Left lung (tissue), 10 donors: ENCODE results near the gene FAM83E. TPM values are rescaled to one million over a fixed set of nuclear protein-coding genes. Genes with fewer than 3 reads are reported as not detected.

ENCODE experiments used
- ATAC-seq: fragments of 200-7000 bp; cut with Tn5 transposase; one replicate; pipeline ENCODE4 v1.9.1; 2020; ENCODE audit warnings: moderate library complexity
- DNase-seq, 4 donors: peaks; one replicate each; pipeline ENCODE4 v3.0.0-alpha.2; 2013 to 2020
- H3K27ac ChIP-seq, 2 donors: fragments of 200-600 bp; sonication (generic) in 1 of 2; one replicate each; pipeline versions ENCODE4 v1.5.0 to v1.8.0; 2020 to 2021
- H3K27me3 ChIP-seq, 2 donors: fragments of 200-600 bp; sonication (generic) in 1 of 2; one replicate each; pipeline versions ENCODE4 v1.5.0 to v1.8.0; 2020 to 2021
- H3K36me3 ChIP-seq, 2 donors: fragments of 200-600 bp; sonication (generic) in 1 of 2; one replicate each; pipeline versions ENCODE4 v1.5.0 to v1.8.0; 2020 to 2021
- H3K4me1 ChIP-seq, 2 donors: fragments of 200-600 bp; one replicate each; pipeline ENCODE4 v1.8.0; 2021
- H3K4me3 ChIP-seq, 2 donors: fragments of 200-600 bp; sonication (generic) in 1 of 2; one replicate each; pipeline versions ENCODE4 v1.5.0 to v1.8.0; 2020 to 2021; ENCODE audit warnings: mild to moderate bottlenecking in 1 of 2
- H3K9me3 ChIP-seq, 2 donors: fragments of 200-600 bp; sonication (generic) in 1 of 2; one replicate each; pipeline versions ENCODE4 v1.5.0 to v1.8.0; 2020 to 2021
- intact Hi-C, 2 donors: fragments of 100-400 bp; cut with DNase I; formaldehyde crosslinking; loops; one replicate each; pipeline versions ENCODE4 v1.11.2 to v1.14.2; 2022
- polyA plus RNA-seq, 6 donors: library from polyadenylated mRNA; unstranded; fragments of 120-200 nt; gene quantifications; one replicate each; pipeline ENCODE4 v1.2.1, GENCODE V29; 2013; ENCODE audit not compliant: insufficient read length in 6 of 6
- total RNA-seq, 2 donors: library from RNA; stranded (reverse); fragmentation: NEBNext Ultra II Directional; extraction: Animal tissue kit (Norgen Biotek cat#: 25700); gene quantifications; one replicate each; pipeline ENCODE4 v1.2.1, GENCODE V29; 2021
- TF ChIP-seq, protein P1 (sequence below), 2 donors: fragments of 200-600 bp; sonication (generic) in 1 of 2; IDR thresholded peaks; one replicate each; pipeline versions ENCODE4 v1.5.0 to v1.8.0; 2021; ENCODE audit warnings: antibody characterized with exemption in 2 of 2
- donor health status: DM: no; HTN: yes; CAD: no.
- donor health status: DM: no; HTN: no; CAD: no.

The FAM83E gene
- total and polyA plus RNA-seq, 8 donors: 4.7 to 50.0 (median 8.5) TPM

- intact Hi-C loops: no loop called here
- Histone ChIP-seq H3K4me3 (no peak overlapping the region), H3K4me1 (peaks cover 2 to 13% of the 10 kb centered on the region in 2 donors), H3K9me3 (no peaks in the 10 kb centered on the region), H3K36me3 (peaks cover 0 to 25% of the 10 kb centered on the region in 2 donors), H3K27me3 (no peaks in the 10 kb centered on the region), H3K27ac (no peak overlapping the region)
- TF ChIP-seq, protein P1, sequence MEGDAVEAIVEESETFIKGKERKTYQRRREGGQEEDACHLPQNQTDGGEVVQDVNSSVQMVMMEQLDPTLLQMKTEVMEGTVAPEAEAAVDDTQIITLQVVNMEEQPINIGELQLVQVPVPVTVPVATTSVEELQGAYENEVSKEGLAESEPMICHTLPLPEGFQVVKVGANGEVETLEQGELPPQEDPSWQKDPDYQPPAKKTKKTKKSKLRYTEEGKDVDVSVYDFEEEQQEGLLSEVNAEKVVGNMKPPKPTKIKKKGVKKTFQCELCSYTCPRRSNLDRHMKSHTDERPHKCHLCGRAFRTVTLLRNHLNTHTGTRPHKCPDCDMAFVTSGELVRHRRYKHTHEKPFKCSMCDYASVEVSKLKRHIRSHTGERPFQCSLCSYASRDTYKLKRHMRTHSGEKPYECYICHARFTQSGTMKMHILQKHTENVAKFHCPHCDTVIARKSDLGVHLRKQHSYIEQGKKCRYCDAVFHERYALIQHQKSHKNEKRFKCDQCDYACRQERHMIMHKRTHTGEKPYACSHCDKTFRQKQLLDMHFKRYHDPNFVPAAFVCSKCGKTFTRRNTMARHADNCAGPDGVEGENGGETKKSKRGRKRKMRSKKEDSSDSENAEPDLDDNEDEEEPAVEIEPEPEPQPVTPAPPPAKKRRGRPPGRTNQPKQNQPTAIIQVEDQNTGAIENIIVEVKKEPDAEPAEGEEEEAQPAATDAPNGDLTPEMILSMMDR (IDR thresholded peaks at IDR 0.05): no peak
- no peak for DNase-seq
- no peak for ATAC-seq
Observed at GRCh38 chr19:48611872-48612271, 3.0 kb downstream of the FAM83E start.

- peaks cover 0 to 3% of the 10 kb centered on the region in 2 donors for H3K36me3 ChIP-seq
- H3K27me3 ChIP-seq: no peaks in the 10 kb centered on the region
- TF ChIP-seq, protein P1 (IDR thresholded peaks at IDR 0.05): no peak
- intact Hi-C loops: no loop called here
- ATAC-seq: no peak
- no peak overlapping the region for H3K27ac ChIP-seq
- H3K4me1 ChIP-seq: no peaks in the 10 kb centered on the region
- no peak overlapping the region for H3K4me3 ChIP-seq
- H3K9me3 ChIP-seq: no peaks in the 10 kb centered on the region
- DNase-seq: no peak
Observed at GRCh38 chr19:48609571-48610108, 5.2 kb downstream of the FAM83E start.

DNA sequence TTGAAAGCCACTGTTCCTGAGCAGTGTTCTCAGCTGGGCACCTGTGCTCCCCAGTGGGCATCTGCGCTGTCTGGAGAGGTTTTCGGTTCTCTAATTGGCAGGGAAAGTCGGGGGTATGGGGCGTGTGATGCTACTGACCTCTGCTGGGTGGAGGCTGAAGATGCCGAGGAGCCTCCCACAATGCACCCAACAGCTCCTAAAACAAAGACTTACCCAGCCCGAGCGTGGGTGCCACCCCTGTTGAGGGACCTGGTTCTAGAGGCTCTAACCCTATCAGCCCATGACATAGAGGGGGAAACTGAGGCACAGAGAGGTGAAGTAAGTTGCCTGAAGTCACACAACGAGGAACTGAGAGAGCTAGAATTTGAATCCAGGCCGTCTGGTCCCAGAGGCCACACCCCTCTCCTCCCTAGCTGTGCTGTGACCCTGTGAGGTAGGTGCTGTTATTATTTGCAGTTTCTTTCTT is 6.0 kb downstream of the FAM83E start:
- no peaks in the 10 kb centered on the region for H3K36me3 ChIP-seq

DNA sequence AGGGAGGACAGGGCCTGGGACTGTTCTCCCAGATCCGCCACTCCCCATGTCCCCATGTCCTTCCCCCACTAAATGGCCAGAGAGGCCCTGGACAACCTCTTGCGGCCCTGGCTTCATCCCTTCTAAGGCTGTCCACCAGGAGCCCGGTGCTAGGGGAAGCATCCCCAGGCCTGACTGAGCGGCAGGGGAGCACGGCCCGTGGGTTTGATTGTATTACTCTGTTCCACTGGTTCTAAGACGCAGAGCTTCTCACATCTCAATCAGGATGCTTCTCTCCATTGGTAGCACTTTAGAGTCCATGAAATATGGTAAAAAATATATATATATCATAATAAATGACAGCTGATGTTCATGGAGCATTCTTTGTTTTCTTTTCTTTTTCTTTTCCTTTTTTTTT is 7.5 kb downstream of the FAM83E start:
- H3K9me3 ChIP-seq: no peaks in the 10 kb centered on the region
- TF ChIP-seq, protein P1 (IDR thresholded peaks at IDR 0.05): no peak
- ATAC-seq (no peak), DNase-seq (no peak)
- no peaks in the 10 kb centered on the region for H3K36me3 ChIP-seq
- H3K27ac ChIP-seq: no peak overlapping the region
- H3K4me3 ChIP-seq: no peak overlapping the region
- no peaks in the 10 kb centered on the region for H3K27me3 ChIP-seq
- intact Hi-C loops: no loop called here
- no peaks in the 10 kb centered on the region for H3K4me1 ChIP-seq

More for the DNA sequence above, 6.0 kb downstream of the FAM83E start:
- ATAC-seq (peak; percentile 46), DNase-seq (peak in 1 of 4 donors; percentile 38)
- Histone ChIP-seq H3K9me3 (no peaks in the 10 kb centered on the region), H3K4me3 (no peak overlapping the region), H3K4me1 (no peaks in the 10 kb centered on the region), H3K27me3 (no peaks in the 10 kb centered on the region), H3K27ac (no peak overlapping the region)
- TF ChIP-seq, protein P1 (IDR thresholded peaks at IDR 0.05): no peak
- intact Hi-C loops: no loop called here

- no peaks in the 10 kb centered on the region for H3K36me3 ChIP-seq
- no peaks in the 10 kb centered on the region for H3K27me3 ChIP-seq
- DNase-seq (no peak), ATAC-seq (no peak)
- no peaks in the 10 kb centered on the region for H3K4me1 ChIP-seq
- no peaks in the 10 kb centered on the region for H3K9me3 ChIP-seq
- TF ChIP-seq, protein P1 (IDR thresholded peaks at IDR 0.05): no peak
- intact Hi-C loops: no loop called here
- no peak within 1 kb of the TSS for H3K4me3 ChIP-seq
- H3K27ac ChIP-seq: no peak within 1 kb of the TSS
Observed at GRCh38 chr19:48606463-48607358, 8.2 kb downstream of the FAM83E start, which contains the start of gene SPACA4. TSS of gene SPACA4 (plus strand) at chr19:48606742. CDS start at chr19:48606979, 237 bp downstream.
